ENCODE measurements around the gene UBE2E2. TPM values are rescaled to one million over a fixed set of nuclear protein-coding genes. Genes with fewer than 3 reads are reported as not detected.

Gene UBE2E2
- total and polyA plus RNA-seq, 2 of the 13 experiments (the other 11 are each of a cell fraction or from before 2014, with no cell fraction given) = 0.77 to 1.5 TPM

DNA sequence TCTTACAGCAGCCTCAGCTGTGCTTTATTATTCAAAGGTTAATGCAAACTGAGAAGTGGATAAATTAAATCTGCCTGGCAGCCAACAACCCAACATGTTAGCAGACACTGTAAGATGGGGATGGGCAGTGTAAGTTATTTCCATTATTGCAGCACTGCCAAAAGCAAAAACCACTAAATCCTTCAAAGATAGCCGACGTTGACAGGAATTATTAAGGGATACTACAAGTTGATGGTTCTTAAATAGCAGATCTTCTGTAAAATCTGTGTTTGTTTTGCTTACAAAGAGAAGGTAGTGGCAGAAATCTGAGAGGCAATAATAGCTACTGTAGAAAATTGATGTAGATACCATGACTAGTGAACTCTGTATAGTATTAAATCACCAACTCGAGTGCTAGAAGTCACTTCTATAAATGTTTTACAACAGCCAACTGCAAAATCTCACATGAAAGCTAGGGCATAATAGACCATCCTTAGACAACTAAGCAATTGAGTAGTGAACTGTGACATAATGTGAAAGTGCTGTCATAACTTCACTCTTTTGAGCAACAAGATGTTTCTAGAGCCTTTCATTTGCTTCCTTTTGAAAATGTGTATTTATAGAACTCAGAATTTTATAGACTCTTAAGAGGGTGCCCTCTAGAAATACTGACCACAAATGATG is 278.6 kb downstream of the UBE2E2 start (continued):
- TF ChIP-seq RBAK (CRISPR knock-in tag; IDR thresholded peaks at IDR 0.05) = no peak
- TF ChIP-seq, protein P1, sequence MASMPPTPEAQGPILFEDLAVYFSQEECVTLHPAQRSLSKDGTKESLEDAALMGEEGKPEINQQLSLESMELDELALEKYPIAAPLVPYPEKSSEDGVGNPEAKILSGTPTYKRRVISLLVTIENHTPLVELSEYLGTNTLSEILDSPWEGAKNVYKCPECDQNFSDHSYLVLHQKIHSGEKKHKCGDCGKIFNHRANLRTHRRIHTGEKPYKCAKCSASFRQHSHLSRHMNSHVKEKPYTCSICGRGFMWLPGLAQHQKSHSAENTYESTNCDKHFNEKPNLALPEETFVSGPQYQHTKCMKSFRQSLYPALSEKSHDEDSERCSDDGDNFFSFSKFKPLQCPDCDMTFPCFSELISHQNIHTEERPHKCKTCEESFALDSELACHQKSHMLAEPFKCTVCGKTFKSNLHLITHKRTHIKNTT (CRISPR knock-in tag; IDR thresholded peaks at IDR 0.05) = no peak
- TF ChIP-seq NFIC (IDR thresholded peaks at IDR 0.05; ENCODE audit: low read length) = no peak

DNA sequence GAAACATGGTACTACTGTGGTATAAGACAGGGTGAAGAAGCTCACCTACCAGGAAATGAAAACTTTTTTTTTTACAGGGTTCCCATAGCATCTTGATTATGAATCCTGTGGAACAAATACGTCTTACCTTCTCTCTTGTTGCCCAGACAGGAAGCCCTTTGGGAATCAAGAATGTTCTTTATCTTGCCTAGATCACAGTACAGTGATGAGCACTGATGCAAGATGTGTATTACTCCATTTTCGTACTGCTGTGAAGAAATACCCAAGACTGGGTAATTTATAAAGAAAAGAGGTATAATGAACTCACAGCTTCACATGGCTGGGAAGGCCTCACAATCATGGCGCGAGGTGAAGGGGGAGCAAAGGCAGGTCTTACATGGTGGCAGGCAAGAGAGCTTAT is 281.3 kb downstream of the UBE2E2 start:
- Histone ChIP-seq H3K79me2 (ENCODE audit: insufficient read depth, low read length) (no peaks in the 10 kb centered on the region), H3K36me3 (replicated peaks in 1 of 2; ENCODE audit: control insufficient read depth in 1 of 2, insufficient read depth in 2 of 2, low read length in 2 of 2) (no peaks in the 10 kb centered on the region), H3K9ac (ENCODE audit: insufficient read depth, low read depth, low read length) (no peak overlapping the region), H2AFZ (ENCODE audit: low read length) (no peak overlapping the region), H3K4me2 (ENCODE audit: low read depth, low read length) (no peak overlapping the region), H3K27ac (ENCODE audit: extremely low read length, insufficient read depth, low read length) (no peak overlapping the region), H4K20me1 (ENCODE audit: insufficient read depth, low read length) (no peaks in the 10 kb centered on the region), H3K4me1 (ENCODE audit: insufficient read depth, low read length) (no peaks in the 10 kb centered on the region), H3K9me3 (ENCODE audit: low read length) (no peaks in the 10 kb centered on the region), H3K27me3 (ENCODE audit: control insufficient read depth in 1 of 2, insufficient read depth in 2 of 2, low read length in 2 of 2) (no peaks in the 10 kb centered on the region), H3K4me3 (replicated peaks in 1 of 3; ENCODE audit: insufficient read depth in 1 of 3, low read depth in 2 of 3, low read length in 3 of 3) (no peak overlapping the region)
- BruUV-seq (replicated peaks) = no TSS peak
- TF ChIP-seq ZNF12 (CRISPR knock-in tag; IDR thresholded peaks at IDR 0.05) (no peak), RAD51 (IDR thresholded peaks at IDR 0.05; ENCODE audit: borderline replicate concordance) (no peak), ZNF629 (CRISPR knock-in tag; conservative IDR thresholded peaks at IDR 0.05) (no peak), ZNF672 (CRISPR knock-in tag; IDR thresholded peaks at IDR 0.05) (no peak), ZNF382 (CRISPR knock-in tag; IDR thresholded peaks at IDR 0.05; ENCODE audit: borderline replicate concordance) (no peak), IRX3 (CRISPR knock-in tag; IDR thresholded peaks at IDR 0.05; ENCODE audit: borderline replicate concordance, low read depth) (no peak), KDM6A (CRISPR knock-in tag; IDR thresholded peaks at IDR 0.05; ENCODE audit: low read depth) (no peak), TCF12 (IDR thresholded peaks at IDR 0.05) (no peak), TCF12 (CRISPR knock-in tag; IDR thresholded peaks at IDR 0.05) (no peak), NKX3-1 (CRISPR knock-in tag; IDR thresholded peaks at IDR 0.05) (no peak), ZNF441 (CRISPR knock-in tag; IDR thresholded peaks at IDR 0.05; ENCODE audit: borderline replicate concordance) (no peak), SIX4 (CRISPR knock-in tag; IDR thresholded peaks at IDR 0.05) (no peak), ZSCAN12 (CRISPR knock-in tag; IDR thresholded peaks at IDR 0.05) (no peak), ZC3H4 (CRISPR knock-in tag; IDR thresholded peaks at IDR 0.05; ENCODE audit: borderline replicate concordance) (no peak)
- TF ChIP-seq, protein P2, sequence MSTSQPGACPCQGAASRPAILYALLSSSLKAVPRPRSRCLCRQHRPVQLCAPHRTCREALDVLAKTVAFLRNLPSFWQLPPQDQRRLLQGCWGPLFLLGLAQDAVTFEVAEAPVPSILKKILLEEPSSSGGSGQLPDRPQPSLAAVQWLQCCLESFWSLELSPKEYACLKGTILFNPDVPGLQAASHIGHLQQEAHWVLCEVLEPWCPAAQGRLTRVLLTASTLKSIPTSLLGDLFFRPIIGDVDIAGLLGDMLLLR (CRISPR knock-in tag; IDR thresholded peaks at IDR 0.05) = no peak
- TF ChIP-seq, protein P3, sequence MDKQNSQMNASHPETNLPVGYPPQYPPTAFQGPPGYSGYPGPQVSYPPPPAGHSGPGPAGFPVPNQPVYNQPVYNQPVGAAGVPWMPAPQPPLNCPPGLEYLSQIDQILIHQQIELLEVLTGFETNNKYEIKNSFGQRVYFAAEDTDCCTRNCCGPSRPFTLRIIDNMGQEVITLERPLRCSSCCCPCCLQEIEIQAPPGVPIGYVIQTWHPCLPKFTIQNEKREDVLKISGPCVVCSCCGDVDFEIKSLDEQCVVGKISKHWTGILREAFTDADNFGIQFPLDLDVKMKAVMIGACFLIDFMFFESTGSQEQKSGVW (CRISPR knock-in tag; IDR thresholded peaks at IDR 0.05; ENCODE audit: borderline replicate concordance) = no peak
- no peak for DNase-seq (ENCODE audit: low spot score)
- CTCF ChIA-PET (ENCODE audit: low intra/inter-chr PET ratio, low total read pairs) = no interaction called here
- in situ Hi-C loops (cut with HindIII; ENCODE audit: extremely low pct_ligation_motif_present, low pct_unique_long_range_greater_than_20kb) (no loop called here), intact Hi-C loops (cut with micrococcal nuclease; ENCODE audit: unreplicated experiment) (no loop called here)
- ATAC-seq = no peak
- FAIRE-seq = no peak
- POLR2A ChIA-PET = no interaction called here
- 15% methylated on average over 4 of the region's 4 CpGs for WGBS (ENCODE audit: low lambda C conversion rate)

Measured in HepG2 (cell line).